ENCODE measurements around the gene CDCA7L.

Gene CDCA7L

GRCh38 chr7:21941611-21942141, 4.0 kb downstream of the CDCA7L start (continued):
- TF ChIP-seq WT1 (tag by site-specific recombination; IDR thresholded peaks at IDR 0.05) (peak; percentile 88), SALL2 (tag by site-specific recombination; IDR thresholded peaks at IDR 0.05; ENCODE audit: borderline replicate concordance) (no peak), IKZF3 (tag by site-specific recombination; IDR thresholded peaks at IDR 0.05) (peak; percentile 68; the same call in 1 of the 2 replicates), ZXDB (tag by site-specific recombination; IDR thresholded peaks at IDR 0.05) (peak; percentile 94), OSR2 (tag by site-specific recombination; IDR thresholded peaks at IDR 0.05) (peak; percentile 95), ZNF596 (tag by site-specific recombination; IDR thresholded peaks at IDR 0.05) (0 out of 2 replicates have a peak, but pooled peaks have one; percentile 38), ZNF645 (tag by site-specific recombination; IDR thresholded peaks at IDR 0.05) (no peak), ZNF747 (tag by site-specific recombination; IDR thresholded peaks at IDR 0.05) (no peak), ZNF785 (tag by site-specific recombination; IDR thresholded peaks at IDR 0.05) (no peak), ZNF677 (tag by site-specific recombination; IDR thresholded peaks at IDR 0.05) (no peak), ZBTB8A (tag by site-specific recombination; IDR thresholded peaks at IDR 0.05) (peak; percentile 69), SP7 (tag by site-specific recombination; IDR thresholded peaks at IDR 0.05) (peak; percentile 73), ZNF501 (tag by site-specific recombination; IDR thresholded peaks at IDR 0.05) (0 out of 2 replicates have a peak, but pooled peaks have one; percentile 52), ZBTB44 (tag by site-specific recombination; IDR thresholded peaks at IDR 0.05) (no peak), PRDM10 (tag by site-specific recombination; IDR thresholded peaks at IDR 0.05) (peak; percentile 28; the same call in 1 of the 2 replicates), ZNF202 (tag by site-specific recombination; IDR thresholded peaks at IDR 0.05; ENCODE audit: borderline replicate concordance) (no peak), ZNF239 (tag by site-specific recombination; IDR thresholded peaks at IDR 0.05) (no peak), GFI1B (tag by site-specific recombination; IDR thresholded peaks at IDR 0.05) (peak; percentile 87), ZNF112 (tag by site-specific recombination; IDR thresholded peaks at IDR 0.05) (no peak), ZNF350 (tag by site-specific recombination; IDR thresholded peaks at IDR 0.05) (no peak), PRDM6 (tag by site-specific recombination; IDR thresholded peaks at IDR 0.05) (peak; percentile 89), ZSCAN16 (tag by site-specific recombination; IDR thresholded peaks at IDR 0.05) (no peak), ZFP3 (tag by site-specific recombination; IDR thresholded peaks at IDR 0.05; ENCODE audit: low read depth) (no peak), ZNF654 (tag by site-specific recombination; IDR thresholded peaks at IDR 0.05; ENCODE audit: low read depth) (0 out of 2 replicates have a peak, but pooled peaks have one; percentile 9), INSM2 (tag by site-specific recombination; IDR thresholded peaks at IDR 0.05) (peak; percentile 77), ZBTB17 (tag by site-specific recombination; IDR thresholded peaks at IDR 0.05) (0 out of 2 replicates have a peak, but pooled peaks have one; percentile 41), TCF7L2 (IDR thresholded peaks at IDR 0.05; ENCODE audit: borderline replicate concordance, low read depth, low read length) (peak; percentile 97), PRDM1 (tag by site-specific recombination; IDR thresholded peaks at IDR 0.05) (no peak), ZNF707 (tag by site-specific recombination; IDR thresholded peaks at IDR 0.05) (no peak), ZNF791 (tag by site-specific recombination; IDR thresholded peaks at IDR 0.05) (no peak), ZNF580 (tag by site-specific recombination; IDR thresholded peaks at IDR 0.05) (peak; percentile 84)
